ENCODE data around the gene PARD3. TPM values are rescaled to one million over a fixed set of nuclear protein-coding genes. Genes with fewer than 3 reads are reported as not detected.

The PARD3 gene
- total RNA-seq, 1 experiment from 2014 or later, result 154 TPM

DNA sequence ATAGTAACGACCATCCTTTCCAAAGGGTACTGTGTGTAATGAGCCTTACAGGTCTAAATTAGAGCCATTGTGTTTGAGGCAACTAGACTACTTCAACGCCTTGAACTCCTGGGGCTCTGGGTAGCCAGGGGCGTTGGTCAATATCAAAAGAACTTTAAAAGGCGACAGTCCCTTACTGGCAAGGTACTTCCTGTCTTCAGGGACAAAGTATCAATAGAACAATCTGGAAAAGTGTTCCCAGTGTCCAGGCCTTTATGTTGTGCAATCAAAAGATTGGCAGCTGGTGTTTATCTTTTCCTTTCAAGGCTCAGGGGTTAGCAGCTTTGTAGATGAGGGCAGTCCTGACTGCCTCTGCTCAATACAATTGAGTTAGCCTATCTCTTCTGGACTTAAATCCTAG, 284.3 kb downstream of the PARD3 start:
- Histone ChIP-seq H3K36me3 (ENCODE audit: low read depth, low read length) (peaks cover 10% of the 10 kb centered on the region), H3K9me3 (ENCODE audit: low read length) (peaks cover 8% of the 10 kb centered on the region; the same call in 1 of the 2 replicates), H3K27me3 (ENCODE audit: low read length) (no peaks in the 10 kb centered on the region), H3K9ac (ENCODE audit: low read length) (no peak overlapping the region), H3F3A (ENCODE audit: low read length, unreplicated experiment) (peaks cover 29% of the 10 kb centered on the region), H4K20me1 (ENCODE audit: low read length) (no peaks in the 10 kb centered on the region), H3K4me2 (ENCODE audit: low read length) (no peak overlapping the region), H2AFZ (ENCODE audit: low read length) (no peak overlapping the region), H3K27ac (ENCODE audit: low read length) (no peak overlapping the region), H3K4me3 (ENCODE audit: low read length) (no peak overlapping the region), H3K4me1 (ENCODE audit: insufficient read depth, low read length) (peaks cover 36% of the 10 kb centered on the region), H3K79me2 (ENCODE audit: low read length) (peaks cover 17% of the 10 kb centered on the region; the same call in 1 of the 2 replicates), H3K9me2 (replicated peaks; ENCODE audit: low read length) (no peaks in the 10 kb centered on the region)
- TF ChIP-seq, protein P1, sequence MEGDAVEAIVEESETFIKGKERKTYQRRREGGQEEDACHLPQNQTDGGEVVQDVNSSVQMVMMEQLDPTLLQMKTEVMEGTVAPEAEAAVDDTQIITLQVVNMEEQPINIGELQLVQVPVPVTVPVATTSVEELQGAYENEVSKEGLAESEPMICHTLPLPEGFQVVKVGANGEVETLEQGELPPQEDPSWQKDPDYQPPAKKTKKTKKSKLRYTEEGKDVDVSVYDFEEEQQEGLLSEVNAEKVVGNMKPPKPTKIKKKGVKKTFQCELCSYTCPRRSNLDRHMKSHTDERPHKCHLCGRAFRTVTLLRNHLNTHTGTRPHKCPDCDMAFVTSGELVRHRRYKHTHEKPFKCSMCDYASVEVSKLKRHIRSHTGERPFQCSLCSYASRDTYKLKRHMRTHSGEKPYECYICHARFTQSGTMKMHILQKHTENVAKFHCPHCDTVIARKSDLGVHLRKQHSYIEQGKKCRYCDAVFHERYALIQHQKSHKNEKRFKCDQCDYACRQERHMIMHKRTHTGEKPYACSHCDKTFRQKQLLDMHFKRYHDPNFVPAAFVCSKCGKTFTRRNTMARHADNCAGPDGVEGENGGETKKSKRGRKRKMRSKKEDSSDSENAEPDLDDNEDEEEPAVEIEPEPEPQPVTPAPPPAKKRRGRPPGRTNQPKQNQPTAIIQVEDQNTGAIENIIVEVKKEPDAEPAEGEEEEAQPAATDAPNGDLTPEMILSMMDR (conservative IDR thresholded peaks at IDR 0.05; ENCODE audit: low read depth, low read length), result no peak
- TF ChIP-seq EZH2phosphoT487 (IDR thresholded peaks at IDR 0.05; ENCODE audit: borderline replicate concordance, low read length) (no peak), EZH2 (IDR thresholded peaks at IDR 0.05; ENCODE audit: low read length, unreplicated experiment) (no peak)
- ChIA-PET CTCF (no interaction called here), POLR2A (ENCODE audit: unreplicated experiment) (no interaction called here)
- no peak for ATAC-seq
- intact Hi-C loops (cut with micrococcal nuclease), result no loop called here
- BruUV-seq (replicated peaks), result no TSS peak
- no peak for DNase-seq

DNA sequence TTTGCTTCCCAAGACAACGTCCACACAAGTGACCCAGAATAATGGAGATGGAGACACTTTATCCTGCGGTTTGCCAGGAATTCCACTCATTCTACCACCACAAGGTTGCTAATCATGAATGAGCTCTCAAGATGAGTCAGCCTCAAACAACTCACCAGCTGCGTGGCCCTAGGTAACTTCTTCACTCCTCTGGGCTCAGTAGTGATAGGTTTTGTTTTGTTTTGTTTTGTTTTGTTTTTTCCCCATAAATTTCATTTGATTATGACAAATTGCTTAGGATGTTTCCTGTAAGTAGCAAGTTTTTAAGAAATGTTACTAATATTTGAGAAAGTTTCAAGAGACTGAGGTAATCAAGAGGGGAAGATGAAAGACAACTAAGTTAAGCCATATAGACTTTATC, 286.8 kb downstream of the PARD3 start:
- peaks cover 8% of the 10 kb centered on the region; the same call in 1 of the 2 replicates for H3K9me3 ChIP-seq (ENCODE audit: low read length)
- peaks cover 29% of the 10 kb centered on the region for H3F3A ChIP-seq (ENCODE audit: low read length, unreplicated experiment)
- peak overlapping the region; percentile 77 for H3K4me2 ChIP-seq (ENCODE audit: low read length)
- peak overlapping the region; percentile 23 for H3K4me3 ChIP-seq (ENCODE audit: low read length)
- no peaks in the 10 kb centered on the region for H4K20me1 ChIP-seq (ENCODE audit: low read length)
- TF ChIP-seq EZH2phosphoT487 (IDR thresholded peaks at IDR 0.05; ENCODE audit: borderline replicate concordance, low read length) (no peak), EZH2 (IDR thresholded peaks at IDR 0.05; ENCODE audit: low read length, unreplicated experiment) (no peak)
- TF ChIP-seq, protein P1 (conservative IDR thresholded peaks at IDR 0.05; ENCODE audit: low read depth, low read length), result no peak
- H3K79me2 ChIP-seq (ENCODE audit: low read length), result peaks cover 40% of the 10 kb centered on the region
- peak; percentile 75 for ATAC-seq
- H3K4me1 ChIP-seq (ENCODE audit: insufficient read depth, low read length), result peaks cover 55% of the 10 kb centered on the region
- intact Hi-C loops (cut with micrococcal nuclease), result loop anchor here (1.0 to 10.0 kb wide), 8 partner anchors 44 to 1266 kb away; no protein-coding TSS in a partner anchor
- peak overlapping the region; percentile 78 for H3K9ac ChIP-seq (ENCODE audit: low read length)
- POLR2A ChIA-PET (ENCODE audit: unreplicated experiment), result interaction anchor here (0.6 to 1.0 kb wide), 8 partner anchors 8 to 1194 kb away, joined by 3 to 8 read pairs (median 4); partner anchors contain the start of gene NRP1
- peaks cover 10% of the 10 kb centered on the region for H3K36me3 ChIP-seq (ENCODE audit: low read depth, low read length)
- BruUV-seq (replicated peaks), result no TSS peak
- CTCF ChIA-PET, result interaction anchor here (0.5 to 1.5 kb wide), 16 partner anchors 8 to 1279 kb away, joined by 3 to 14 read pairs (median 3); no protein-coding TSS in a partner anchor
- peak overlapping the region; percentile 85 for H3K27ac ChIP-seq (ENCODE audit: low read length)
- H2AFZ ChIP-seq (ENCODE audit: low read length), result no peak overlapping the region
- H3K27me3 ChIP-seq (ENCODE audit: low read length), result no peaks in the 10 kb centered on the region
- no peaks in the 10 kb centered on the region for H3K9me2 ChIP-seq (replicated peaks; ENCODE audit: low read length)
- DNase-seq, result peak; percentile 100
